Lower leg skin (tissue), 4 donors: ENCODE data around the gene ANO10. TPM values are rescaled to one million over a fixed set of nuclear protein-coding genes. Genes with fewer than 3 reads are reported as not detected.

ENCODE experiments used
- DNase-seq, 2 donors: peaks; one replicate each; pipeline ENCODE4 v3.0.0-alpha.2; 2019; ENCODE audit warnings: low spot score in 2 of 2
- H3K4me3 ChIP-seq: fragments of 200-600 bp; sonication (generic); 2 replicates; pipeline ENCODE4 v1.5.1; 2017; ENCODE audit warnings: mild to moderate bottlenecking, low read depth; ENCODE audit not compliant: poor library complexity, severe bottlenecking
- CTCF ChIP-seq, 3 donors: fragments of 450-650 bp; IDR thresholded peaks; one replicate each; pipeline ENCODE4 v1.5.1; 2016; ENCODE audit warnings: antibody characterized with exemption in 3 of 3, mild to moderate bottlenecking in 3 of 3, moderate library complexity in 2 of 3
- POLR2A ChIP-seq, 2 donors: fragments of 450-650 bp; IDR thresholded peaks; one replicate each; pipeline ENCODE4 v1.6.1; 2016 to 2017; ENCODE audit warnings: antibody characterized with exemption in 2 of 2, mild to moderate bottlenecking in 1 of 2, moderate library complexity in 1 of 2
- WGBS, 2 donors: methylation state at CpG; one replicate each; pipeline ENCODE4 v1.1.5; 2018; 5-methylcytosine and 5-hydroxymethylcytosine counted together
- intact Hi-C: fragments of 100-400 bp; cut with DNase I; formaldehyde crosslinking; loops from one replicate; pipeline ENCODE4 v1.15.0; 2023; ENCODE audit warnings: low total_unique reads
- total RNA-seq, 4 donors: library from RNA; depleted of rRNA; stranded (reverse); fragments of >200 nt; gene quantifications; one replicate each; pipeline ENCODE4 v1.1.0, GENCODE V29; 2016

ANO10 gene
- total RNA-seq, 4 donors from 2014 or later, result 31.6 to 41.5 (median 37.5) TPM

GRCh38 chr3:43390255-43390588, 231.6 kb downstream of the ANO10 start:
- H3K4me3 ChIP-seq, result no peak overlapping the region
- intact Hi-C loops, result no loop called here
- peak in 1 of 2 donors; percentile 76 for DNase-seq
- 90 to 92% methylated on average over 1 of the region's 1 CpG for WGBS, 2 donors
- TF ChIP-seq POLR2A (IDR thresholded peaks at IDR 0.05) (no peak), CTCF (IDR thresholded peaks at IDR 0.05) (no peak)

- peak in 1 of 2 donors; percentile 41 for DNase-seq
- 65 to 74% methylated on average over 10 of the region's 10 CpGs for WGBS, 2 donors
- no peak overlapping the region for H3K4me3 ChIP-seq
- intact Hi-C loops, result no loop called here
- TF ChIP-seq POLR2A (IDR thresholded peaks at IDR 0.05), result no peak
- TF ChIP-seq CTCF (IDR thresholded peaks at IDR 0.05), result no peak
Observed at GRCh38 chr3:43389388-43390254, 232.2 kb downstream of the ANO10 start.

GRCh38 chr3:43388915-43389314, 232.9 kb downstream of the ANO10 start:
- H3K4me3 ChIP-seq, result no peak overlapping the region
- no peak for DNase-seq
- intact Hi-C loops, result no loop called here
- TF ChIP-seq CTCF (IDR thresholded peaks at IDR 0.05) (no peak), POLR2A (IDR thresholded peaks at IDR 0.05) (no peak)

- DNase-seq, result no peak
- WGBS, 2 donors, result 89% methylated on average over 5 of the region's 5 CpGs
- intact Hi-C loops, result no loop called here
- H3K4me3 ChIP-seq, result no peak overlapping the region
- no peak for TF ChIP-seq CTCF (IDR thresholded peaks at IDR 0.05)
- no peak for TF ChIP-seq POLR2A (IDR thresholded peaks at IDR 0.05)
Observed at GRCh38 chr3:43388175-43388574, 233.6 kb downstream of the ANO10 start.

- no peak overlapping the region for H3K4me3 ChIP-seq
- peak in 1 of 2 donors; percentile 60 for DNase-seq
Observed at GRCh38 chr3:43379343-43379742, 242.5 kb downstream of the ANO10 start.

GRCh38 chr3:43378066-43378935, 243.5 kb downstream of the ANO10 start:
- intact Hi-C loops, result no loop called here
- no peak overlapping the region for H3K4me3 ChIP-seq
- TF ChIP-seq POLR2A (IDR thresholded peaks at IDR 0.05) (no peak), CTCF (IDR thresholded peaks at IDR 0.05) (no peak)
- 93 to 97% methylated on average over 2 of the region's 2 CpGs for WGBS, 2 donors
- no peak for DNase-seq

More at GRCh38 chr3:43379343-43379742, 242.5 kb downstream of the ANO10 start:
- intact Hi-C loops, result no loop called here
- no peak for TF ChIP-seq POLR2A (IDR thresholded peaks at IDR 0.05)
- WGBS, 2 donors, result 55 to 75% methylated on average over 3 of the region's 3 CpGs
